Stimulated activated CD8-positive, alpha-beta memory T cell treated with anti-CD3 and anti-CD28 coated beads, Interleukin-12 subunit alpha, Interleukin-12 subunit beta, amount 100 ng/mL, for 24 hours (primary cell): Measurements from ENCODE around the gene DEFB127.
"Not testable (repeated sequence)": the region's sequence is repeated elsewhere in the genome, so short reads cannot be mapped to it uniquely, and the experiment has no call there.

ENCODE experiments used
- DNase-seq: peaks from one replicate; pipeline ENCODE4 v3.0.0-alpha.2; 2020; ENCODE audit errors: extremely low read depth

DEFB127 gene, protein sequence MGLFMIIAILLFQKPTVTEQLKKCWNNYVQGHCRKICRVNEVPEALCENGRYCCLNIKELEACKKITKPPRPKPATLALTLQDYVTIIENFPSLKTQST

DNA sequence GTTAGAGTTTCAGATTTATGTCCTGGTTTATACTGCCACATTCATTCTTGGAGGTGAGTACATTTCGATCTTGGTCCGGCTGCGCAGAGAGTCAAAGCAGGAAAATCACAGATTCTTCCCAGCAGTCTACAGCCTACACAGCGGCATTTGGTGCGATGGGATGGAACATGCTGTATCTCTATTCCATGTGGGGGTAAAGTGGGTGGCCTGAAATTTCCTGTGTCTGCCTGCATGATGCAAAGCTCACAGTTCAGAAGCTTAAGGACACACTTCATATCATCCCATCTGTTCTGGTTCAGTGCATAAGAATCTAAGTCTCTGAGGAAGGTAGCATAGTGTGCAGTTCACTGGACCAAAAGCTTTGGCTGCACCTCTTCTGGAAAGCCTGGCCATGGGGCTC is at the start of gene DEFB127:
TSS of gene DEFB127 (plus strand) at position 301 of the 400 bp plus-strand sequence. CDS start at position 392, 91 bp downstream.
- DNase-seq: no peak

DNA sequence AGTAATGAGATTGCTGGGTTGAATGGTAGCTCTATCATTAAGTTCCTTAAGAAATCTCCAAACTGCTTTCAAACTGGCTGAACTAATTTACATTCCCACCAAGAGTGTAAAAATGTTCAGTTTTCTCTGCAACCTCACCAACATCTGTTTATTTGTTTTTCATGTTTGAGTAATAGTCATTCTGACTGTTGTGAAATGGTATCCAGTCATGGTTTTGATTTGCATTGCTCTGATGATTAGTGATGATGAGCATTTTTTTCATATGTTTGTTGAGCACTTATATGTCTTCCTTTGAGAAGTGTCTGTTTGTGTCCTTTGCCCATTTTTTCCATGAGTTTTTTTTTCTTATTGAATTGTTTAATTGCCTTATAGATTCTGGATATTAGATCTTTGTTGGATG is 44.9 kb upstream of the DEFB127 start:
- DNase-seq: no peak

GRCh38 chr20:117518-117917 is 39.7 kb upstream of the DEFB127 start:
- DNase-seq: no peak

DNA sequence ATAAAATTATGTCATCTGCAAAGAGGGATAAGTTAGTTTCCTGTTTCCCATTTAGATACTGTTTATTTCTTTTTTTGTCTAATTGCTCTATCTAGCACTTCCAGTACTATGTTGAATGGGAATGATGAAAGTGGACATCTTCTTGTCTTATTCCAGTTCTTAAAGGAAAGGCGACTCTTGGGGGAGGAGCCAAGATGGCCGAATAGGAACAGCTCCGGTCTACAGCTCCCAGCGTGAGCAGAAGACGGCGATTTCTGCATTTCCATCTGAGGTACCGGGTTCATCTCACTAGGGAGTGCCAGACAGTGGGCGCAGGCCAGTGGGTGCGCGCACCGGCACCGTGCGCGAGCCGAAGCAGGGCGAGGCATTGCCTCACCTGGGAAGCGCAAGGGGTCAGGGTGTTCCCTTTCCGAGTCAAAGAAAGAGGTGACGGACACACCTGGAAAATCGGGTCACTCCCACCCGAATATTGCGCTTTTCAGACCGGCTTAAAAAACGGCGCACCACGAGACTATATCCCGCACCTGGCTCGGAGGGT is 27.4 kb upstream of the DEFB127 start:
- DNase-seq: not testable (repeated sequence)

DNA sequence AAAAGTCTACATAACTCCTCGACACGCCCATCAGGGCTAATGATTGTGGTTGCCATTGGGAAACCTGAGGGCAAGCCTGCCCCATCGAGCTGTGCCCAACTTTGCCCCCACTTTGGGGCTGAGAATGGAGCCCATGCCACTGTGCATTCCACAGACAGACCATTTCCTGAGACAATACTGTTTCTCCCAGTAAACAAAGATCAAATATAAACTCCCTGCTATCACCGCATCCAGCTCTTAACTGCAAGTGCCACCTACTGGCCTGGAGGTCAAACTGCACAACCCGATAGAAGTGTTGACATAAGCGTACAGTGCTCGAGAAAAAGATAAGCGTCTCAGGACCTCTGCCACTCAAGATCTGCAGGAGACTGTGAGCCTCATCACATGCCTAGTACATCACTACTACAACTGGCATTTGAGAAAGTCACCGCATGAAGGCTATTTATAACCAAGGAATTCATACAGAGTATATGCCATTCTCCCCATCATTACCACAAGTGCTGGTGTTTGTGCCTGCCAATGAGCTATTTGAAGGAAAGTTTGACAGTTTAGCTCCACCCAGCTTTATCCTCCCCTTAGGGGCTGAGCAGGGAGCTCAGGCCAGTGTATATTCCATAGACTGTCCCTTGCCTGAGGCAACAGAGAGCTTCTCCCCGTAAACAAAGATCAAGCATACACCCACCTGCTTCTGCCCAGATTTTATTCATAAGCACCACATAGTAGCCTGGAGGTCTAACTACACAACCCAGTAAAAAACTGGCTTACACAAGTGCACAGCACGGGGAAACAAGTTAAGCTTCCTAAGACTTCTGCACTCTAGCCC is 19.4 kb upstream of the DEFB127 start:
- no peak for DNase-seq

- DNase-seq: no peak
These were observed 15.0 kb upstream of the DEFB127 start, which contains the start of gene DEFB126 for GRCh38 chr20:142290-142689. Gene DEFB126, plus strand, starts transcription at chr20:142590. Its CDS starts 39 bp downstream, at chr20:142629.

DNA sequence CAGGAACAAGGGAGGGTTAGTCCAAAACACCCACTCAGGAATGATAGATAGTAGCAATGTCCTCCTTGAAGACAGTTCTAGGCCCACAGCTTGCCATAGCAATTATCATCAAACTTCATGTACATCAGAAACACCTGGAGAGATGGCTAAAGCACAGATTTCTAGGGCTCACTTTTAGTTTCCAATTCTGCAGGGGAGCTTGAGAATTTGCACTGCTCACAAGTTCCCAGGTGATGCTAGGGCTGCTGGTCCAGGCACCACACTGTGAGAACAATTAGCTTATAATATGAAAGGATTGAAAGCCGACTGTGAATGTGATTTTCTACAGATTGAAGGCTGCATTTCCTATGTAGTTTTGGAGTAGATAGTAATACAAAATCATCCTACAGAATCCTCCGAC is 11.4 kb upstream of the DEFB127 start:
- no peak for DNase-seq

DNA sequence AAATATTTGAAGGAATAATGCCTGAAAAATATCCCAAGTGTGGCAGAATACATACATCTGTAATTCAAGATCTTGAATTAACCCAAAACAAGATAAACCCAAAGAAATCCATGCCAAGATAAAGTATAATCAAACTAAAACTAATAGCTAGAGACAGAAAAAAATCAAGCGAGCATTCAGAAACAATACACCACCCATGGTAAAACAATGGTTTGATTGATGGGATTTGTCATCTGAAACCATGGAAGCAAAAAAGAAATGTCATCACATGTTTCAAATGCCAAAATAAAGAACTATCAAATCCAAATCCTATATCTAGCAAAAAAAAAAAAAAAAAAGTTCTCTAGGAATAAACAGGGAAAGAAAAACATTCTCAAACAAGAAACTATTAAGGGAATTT is 5.1 kb upstream of the DEFB127 start:
- no peak for DNase-seq

DNA sequence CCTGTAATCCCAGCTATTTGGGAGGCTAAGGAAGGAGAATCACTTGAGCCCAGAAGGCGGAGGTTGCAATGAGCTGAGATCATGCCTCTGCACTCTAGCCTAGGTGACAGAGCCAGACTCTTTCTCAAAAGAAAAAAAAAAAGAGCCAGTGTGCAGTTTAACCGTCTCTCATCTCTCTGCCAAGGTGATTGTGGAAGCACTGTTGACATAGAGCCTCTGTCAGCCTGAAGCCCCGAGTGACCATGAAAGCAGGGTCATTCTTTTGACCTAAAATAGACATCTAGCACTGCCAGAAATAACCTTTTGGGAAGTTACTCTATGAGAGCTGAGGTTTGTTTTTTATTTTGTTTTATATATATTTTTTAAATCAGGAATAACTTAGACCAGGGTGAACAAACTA is 7.4 kb downstream of the DEFB127 start:
- no peak for DNase-seq

DNA sequence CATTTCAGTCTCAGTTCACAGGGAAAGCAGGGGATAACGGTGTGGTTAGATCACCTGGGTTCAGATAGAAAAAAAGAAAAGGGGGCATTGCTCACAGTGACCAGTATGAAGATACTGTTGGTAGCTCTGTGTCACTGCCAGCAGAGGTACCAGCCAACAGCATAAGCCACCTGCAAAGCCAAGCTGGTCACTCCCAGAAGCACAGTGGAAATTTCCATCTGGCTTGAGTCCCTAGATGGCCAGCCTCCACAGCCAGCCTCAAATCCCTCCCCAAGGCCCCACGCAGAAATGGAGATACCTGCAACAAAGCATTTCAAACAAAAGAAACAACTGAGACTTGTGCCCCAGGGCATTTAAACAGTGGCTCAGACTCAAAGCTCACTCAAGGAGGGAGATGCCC is 11.6 kb downstream of the DEFB127 start:
- no peak for DNase-seq

DNA sequence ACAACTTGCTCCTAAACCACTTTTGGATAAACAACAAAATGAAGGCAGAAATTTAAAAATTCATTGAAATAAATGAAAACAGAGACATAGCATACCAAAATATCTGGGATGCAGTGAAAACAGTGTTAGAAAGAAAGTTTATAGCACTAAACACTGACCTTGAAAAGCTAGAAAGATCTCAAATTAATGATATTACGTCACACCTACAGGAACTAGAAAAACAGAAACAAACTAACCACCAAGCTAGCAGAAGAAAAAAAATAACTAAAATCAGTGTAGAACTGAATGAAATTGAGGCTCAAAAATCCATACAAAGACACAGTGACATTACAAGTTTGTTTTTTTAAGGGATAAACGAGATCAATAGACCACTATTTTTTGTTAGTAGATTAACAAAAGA is 27.0 kb downstream of the DEFB127 start:
- DNase-seq: no peak

- DNase-seq: no peak
These were observed 30.5 kb downstream of the DEFB127 start for GRCh38 chr20:187733-188132.

DNA sequence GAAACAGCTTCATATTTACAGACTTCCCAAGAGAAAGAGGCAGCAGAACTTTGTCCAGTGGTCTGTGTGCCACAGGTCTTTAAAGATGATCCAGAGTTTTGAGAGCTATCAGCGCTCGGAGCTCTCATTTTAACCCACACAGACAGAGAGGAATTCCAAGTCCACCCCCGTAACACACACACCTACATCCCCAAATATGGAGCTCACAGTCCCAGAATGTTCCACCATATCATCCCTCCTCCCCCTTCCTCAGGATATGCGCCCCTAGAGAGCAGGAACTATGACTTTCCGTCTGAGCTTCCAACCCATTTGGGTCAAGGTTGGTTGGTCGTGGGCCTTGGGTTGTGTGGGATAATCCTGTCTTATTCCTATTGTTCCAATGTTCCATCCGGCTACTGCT is 32.4 kb downstream of the DEFB127 start, which contains the start of gene DEFB128:
TSS of gene DEFB128 (minus strand) at position 101 of the 400 bp plus-strand sequence. CDS start at position 13, 88 bp downstream.
- no peak for DNase-seq

- DNase-seq: no peak
These were observed 41.0 kb downstream of the DEFB127 start for GRCh38 chr20:198225-198624.

GRCh38 chr20:199996-200395 is 42.7 kb downstream of the DEFB127 start:
- DNase-seq: no peak

DNA sequence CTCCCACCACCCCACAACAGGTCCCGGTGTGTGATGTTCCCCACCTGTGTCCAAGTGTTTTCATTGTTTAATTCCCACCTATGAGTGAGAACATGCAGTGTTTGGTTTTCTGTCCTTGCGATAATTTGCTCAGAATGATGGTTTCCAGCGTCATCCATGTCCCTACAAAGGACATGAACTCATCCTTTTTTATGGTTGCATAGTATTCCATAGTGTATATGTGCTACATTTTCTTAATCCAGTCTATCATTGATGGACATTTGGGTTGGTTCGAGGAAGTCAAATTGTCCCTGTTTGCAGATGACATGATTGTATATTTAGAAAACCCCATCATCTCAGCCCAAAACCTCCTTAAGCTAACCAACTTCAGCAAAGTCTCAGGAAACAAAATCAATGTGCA is 46.4 kb downstream of the DEFB127 start:
- DNase-seq: not testable (repeated sequence)
